IPS-20b (cell line): ENCODE data around the gene GRK5.

ENCODE experiments used
- H3K27ac ChIP-seq: one replicate; pipeline ENCODE4 v1.5.1; 2013; ENCODE audit warnings: low read length
- H3K27me3 ChIP-seq: 2 replicates; pipeline ENCODE4 v1.6.1; 2013; ENCODE audit warnings: mild to moderate bottlenecking, low read length, inconsistent platforms; ENCODE audit not compliant: insufficient read depth
- H3K36me3 ChIP-seq: 2 replicates; pipeline ENCODE4 v1.6.1; 2013; ENCODE audit warnings: low read depth, mild to moderate bottlenecking, inconsistent platforms, low read length, moderate library complexity; ENCODE audit not compliant: insufficient read depth
- H3K4me1 ChIP-seq: 2 replicates; pipeline ENCODE4 v1.6.1; 2013; ENCODE audit warnings: mild to moderate bottlenecking, control low read depth, inconsistent platforms, low read length, moderate library complexity; ENCODE audit not compliant: insufficient read depth
- H3K4me3 ChIP-seq: 2 replicates; pipeline ENCODE4 v1.5.1; 2013; ENCODE audit warnings: mild to moderate bottlenecking, low read length, inconsistent platforms
- H3K9ac ChIP-seq: 2 replicates; pipeline ENCODE4 v1.6.1; 2013; ENCODE audit warnings: low read depth, mild to moderate bottlenecking, inconsistent platforms, low read length, moderate library complexity
- H3K9me3 ChIP-seq: 2 replicates; pipeline ENCODE4 v1.6.1; 2013; ENCODE audit warnings: mild to moderate bottlenecking, low read depth, low read length, inconsistent platforms; ENCODE audit not compliant: insufficient read depth

GRK5 gene

GRCh38 chr10:119243488-119243887 is 36.1 kb downstream of the GRK5 start:
- H3K9ac ChIP-seq, result no peak overlapping the region
- H3K36me3 ChIP-seq, result no peaks in the 10 kb centered on the region
- no peaks in the 10 kb centered on the region for H3K9me3 ChIP-seq
- H3K4me1 ChIP-seq, result peaks cover 7% of the 10 kb centered on the region; the same call in 1 of the 2 replicates
- no peaks in the 10 kb centered on the region for H3K27me3 ChIP-seq
- H3K4me3 ChIP-seq, result no peak overlapping the region
- H3K27ac ChIP-seq, result no peak overlapping the region

- H3K27ac ChIP-seq, result no peak overlapping the region
- H3K27me3 ChIP-seq, result no peaks in the 10 kb centered on the region
- no peaks in the 10 kb centered on the region for H3K9me3 ChIP-seq
- H3K4me3 ChIP-seq, result no peak overlapping the region
- H3K4me1 ChIP-seq, result peaks cover 7% of the 10 kb centered on the region; the same call in 1 of the 2 replicates
- H3K36me3 ChIP-seq, result no peaks in the 10 kb centered on the region
- no peak overlapping the region for H3K9ac ChIP-seq
These were observed 36.6 kb downstream of the GRK5 start for GRCh38 chr10:119243967-119244366.

- H3K36me3 ChIP-seq, result no peaks in the 10 kb centered on the region
- no peaks in the 10 kb centered on the region for H3K9me3 ChIP-seq
- no peak overlapping the region for H3K4me3 ChIP-seq
- no peak overlapping the region for H3K9ac ChIP-seq
- peaks cover 7% of the 10 kb centered on the region; the same call in 1 of the 2 replicates for H3K4me1 ChIP-seq
- no peaks in the 10 kb centered on the region for H3K27me3 ChIP-seq
- no peak overlapping the region for H3K27ac ChIP-seq
These were observed 37.9 kb downstream of the GRK5 start for GRCh38 chr10:119245272-119245671.

- no peak overlapping the region for H3K27ac ChIP-seq
- H3K4me3 ChIP-seq, result no peak overlapping the region
- no peaks in the 10 kb centered on the region for H3K36me3 ChIP-seq
- H3K9me3 ChIP-seq, result no peaks in the 10 kb centered on the region
- H3K9ac ChIP-seq, result no peak overlapping the region
- peaks cover 7% of the 10 kb centered on the region for H3K4me1 ChIP-seq
- peaks cover 5% of the 10 kb centered on the region for H3K27me3 ChIP-seq
These were observed 39.6 kb downstream of the GRK5 start for GRCh38 chr10:119246862-119247549.

- Histone ChIP-seq H3K9me3 (no peaks in the 10 kb centered on the region), H3K4me3 (no peak overlapping the region), H3K27me3 (peaks cover 10% of the 10 kb centered on the region), H3K4me1 (peaks cover 7% of the 10 kb centered on the region), H3K36me3 (no peaks in the 10 kb centered on the region), H3K27ac (no peak overlapping the region), H3K9ac (no peak overlapping the region)
These were observed 40.2 kb downstream of the GRK5 start for GRCh38 chr10:119247550-119247894.

GRCh38 chr10:119248184-119248583 is 40.8 kb downstream of the GRK5 start:
- Histone ChIP-seq H3K4me3 (no peak overlapping the region), H3K9me3 (no peaks in the 10 kb centered on the region), H3K36me3 (no peaks in the 10 kb centered on the region), H3K4me1 (peaks cover 7% of the 10 kb centered on the region), H3K9ac (no peak overlapping the region), H3K27me3 (peaks cover 17% of the 10 kb centered on the region), H3K27ac (no peak overlapping the region)

GRCh38 chr10:119248681-119249080 is 41.3 kb downstream of the GRK5 start:
- Histone ChIP-seq H3K4me3 (no peak overlapping the region), H3K27ac (no peak overlapping the region), H3K4me1 (peaks cover 7% of the 10 kb centered on the region), H3K9ac (no peak overlapping the region), H3K36me3 (no peaks in the 10 kb centered on the region), H3K27me3 (peaks cover 22% of the 10 kb centered on the region), H3K9me3 (no peaks in the 10 kb centered on the region)

GRCh38 chr10:119250641-119251314 is 43.4 kb downstream of the GRK5 start:
- Histone ChIP-seq H3K27me3 (peaks cover 30% of the 10 kb centered on the region), H3K4me1 (peaks cover 12% of the 10 kb centered on the region), H3K36me3 (no peaks in the 10 kb centered on the region), H3K9ac (no peak overlapping the region), H3K27ac (no peak overlapping the region), H3K4me3 (no peak overlapping the region), H3K9me3 (no peaks in the 10 kb centered on the region)

- Histone ChIP-seq H3K36me3 (no peaks in the 10 kb centered on the region), H3K27ac (no peak overlapping the region), H3K27me3 (peaks cover 30% of the 10 kb centered on the region), H3K4me1 (peaks cover 12% of the 10 kb centered on the region), H3K9ac (no peak overlapping the region), H3K4me3 (no peak overlapping the region), H3K9me3 (no peaks in the 10 kb centered on the region)
These were observed 43.9 kb downstream of the GRK5 start for GRCh38 chr10:119251315-119251708.

- H3K9ac ChIP-seq, result no peak overlapping the region
- no peak overlapping the region for H3K27ac ChIP-seq
- H3K27me3 ChIP-seq, result peaks cover 30% of the 10 kb centered on the region
- peaks cover 12% of the 10 kb centered on the region for H3K4me1 ChIP-seq
- no peak overlapping the region for H3K4me3 ChIP-seq
- H3K9me3 ChIP-seq, result no peaks in the 10 kb centered on the region
- no peaks in the 10 kb centered on the region for H3K36me3 ChIP-seq
These were observed 44.7 kb downstream of the GRK5 start for GRCh38 chr10:119252051-119252465.

GRCh38 chr10:119252470-119253151 is 45.2 kb downstream of the GRK5 start:
- Histone ChIP-seq H3K9me3 (no peaks in the 10 kb centered on the region), H3K27ac (no peak overlapping the region), H3K36me3 (no peaks in the 10 kb centered on the region), H3K9ac (no peak overlapping the region), H3K4me3 (no peak overlapping the region), H3K27me3 (peaks cover 30% of the 10 kb centered on the region), H3K4me1 (peaks cover 12% of the 10 kb centered on the region)
